Left cardiac atrium (tissue), 4 donors: ENCODE measurements around the gene ADPGK. TPM values are rescaled to one million over a fixed set of nuclear protein-coding genes. Genes with fewer than 3 reads are reported as not detected.

Source experiments
- ATAC-seq, 2 donors: fragments of 200-7000 bp; cut with Tn5 transposase; one replicate each; pipeline ENCODE4 v1.9.1; 2020; ENCODE audit warnings: mild to moderate bottlenecking in 2 of 2, moderate library complexity in 2 of 2
- DNase-seq: peaks from one replicate; pipeline ENCODE4 v3.0.0-alpha.2; 2020
- intact Hi-C, 2 donors: fragments of 100-400 bp; cut with DNase I; formaldehyde crosslinking; loops; one replicate each; pipeline versions ENCODE4 v1.14.1 to v1.15.1; 2022 to 2023
- total RNA-seq, 2 donors: library from RNA; stranded (reverse); fragmentation: NEBNext Ultra II Directional; extraction: Animal tissue kit (Norgen Biotek cat#: 25700); gene quantifications; one replicate each; pipeline ENCODE4 v1.2.1, GENCODE V29; 2021
- donor health status: DM: no; HTN: yes; CAD: no.
- donor health status: DM: no; HTN: yes; CAD: no; lungs with severe emphysema.
- donor health status: DM: yes; HTN: yes; CAD: no.
- donor health status: Dilated cardiomyopathy.

Gene ADPGK
- total RNA-seq, 2 donors from 2014 or later: 18.0 to 18.2 TPM

DNA sequence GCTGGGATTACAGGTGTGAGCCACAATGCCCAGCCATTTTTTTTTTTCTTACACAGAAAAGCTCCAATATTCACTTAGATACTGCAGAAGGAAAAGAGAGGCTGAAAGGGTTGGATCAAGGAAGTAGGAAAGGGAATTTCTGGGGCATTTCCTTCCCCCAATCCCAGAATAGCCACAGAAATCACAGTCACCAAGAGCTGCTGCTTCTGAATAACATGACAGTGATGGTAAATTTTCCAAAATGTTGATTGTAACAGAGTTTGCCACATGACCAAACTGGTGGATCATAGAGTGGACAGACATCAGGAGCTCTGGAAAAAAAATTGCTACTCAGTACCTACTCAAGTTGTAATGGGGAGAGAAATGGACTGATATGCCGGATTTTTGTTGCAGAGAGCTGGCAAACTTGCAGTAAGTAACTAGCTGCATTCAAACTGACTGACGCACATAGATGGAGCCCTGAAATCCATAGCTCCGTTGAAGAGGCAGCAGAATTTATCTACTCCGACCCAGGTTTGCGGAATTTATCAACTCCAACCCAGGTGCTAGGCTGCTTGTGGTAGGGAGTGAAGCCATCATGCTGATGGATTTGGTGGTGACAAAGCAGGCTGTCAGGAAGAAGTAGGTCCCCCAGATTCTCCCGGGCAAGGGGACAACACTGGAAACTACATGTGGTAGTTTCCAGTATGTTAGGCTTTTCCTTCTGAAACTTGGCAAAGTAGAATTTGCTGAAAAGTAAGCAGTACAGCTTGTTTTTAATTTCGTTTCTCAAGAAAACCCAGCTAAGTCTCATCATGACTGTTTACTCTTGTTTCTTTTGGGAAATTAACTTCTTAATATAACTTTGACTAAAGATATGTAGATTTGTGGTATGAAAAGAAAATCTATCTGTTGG, 10.5 kb upstream of the ADPGK start:
- DNase-seq: no peak
- intact Hi-C loops: no loop called here
- ATAC-seq: no peak

DNA sequence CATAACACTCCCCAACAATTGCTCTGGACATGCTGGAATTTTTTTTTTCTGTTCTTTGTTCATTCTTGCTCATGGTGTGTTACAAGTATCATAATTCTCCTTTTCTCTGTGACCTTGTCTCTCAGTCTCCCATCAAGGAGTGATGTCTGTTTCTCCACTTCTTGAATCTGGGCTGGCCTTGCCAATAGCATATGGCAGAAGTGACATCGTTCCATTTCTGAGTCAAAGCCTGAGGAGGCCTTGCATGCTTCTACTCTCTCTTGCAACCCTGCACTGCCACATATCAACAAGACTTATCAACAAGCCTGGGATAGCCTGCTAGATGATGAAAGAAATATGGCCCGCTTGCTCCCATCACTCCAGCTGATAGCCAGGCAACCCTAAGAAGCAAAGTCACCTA, 8.9 kb upstream of the ADPGK start:
- intact Hi-C loops: no loop called here
- no peak for DNase-seq
- no peak for ATAC-seq

DNA sequence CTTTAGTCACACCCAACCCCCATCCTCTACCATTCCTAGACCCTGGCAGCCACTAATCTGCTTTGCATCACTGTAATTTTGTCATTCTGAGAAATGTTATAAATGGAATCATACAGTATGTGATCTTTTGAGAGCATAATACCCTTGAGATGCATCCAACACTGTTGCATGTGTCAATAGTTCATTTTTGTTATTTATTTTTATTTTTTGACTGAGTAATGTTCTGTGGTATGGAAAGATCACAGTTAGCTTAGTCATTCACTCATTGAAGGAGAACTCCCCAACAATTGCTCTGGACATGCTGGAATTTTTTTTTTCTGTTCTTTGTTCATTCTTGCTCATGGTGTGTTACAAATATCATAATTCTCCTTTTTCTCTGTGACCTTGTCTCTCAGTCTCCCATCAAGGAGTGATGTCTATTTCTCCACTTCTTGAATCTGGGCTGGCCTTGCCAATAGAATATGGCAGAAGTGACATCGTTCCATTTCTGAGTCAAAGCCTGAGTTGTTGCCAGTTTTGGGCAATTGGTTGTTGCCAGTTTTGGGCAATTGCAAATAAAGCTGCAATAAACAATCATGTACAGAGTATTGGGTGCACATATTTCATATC, 6.8 kb upstream of the ADPGK start:
- intact Hi-C loops: no loop called here
- no peak for DNase-seq
- no peak for ATAC-seq

DNA sequence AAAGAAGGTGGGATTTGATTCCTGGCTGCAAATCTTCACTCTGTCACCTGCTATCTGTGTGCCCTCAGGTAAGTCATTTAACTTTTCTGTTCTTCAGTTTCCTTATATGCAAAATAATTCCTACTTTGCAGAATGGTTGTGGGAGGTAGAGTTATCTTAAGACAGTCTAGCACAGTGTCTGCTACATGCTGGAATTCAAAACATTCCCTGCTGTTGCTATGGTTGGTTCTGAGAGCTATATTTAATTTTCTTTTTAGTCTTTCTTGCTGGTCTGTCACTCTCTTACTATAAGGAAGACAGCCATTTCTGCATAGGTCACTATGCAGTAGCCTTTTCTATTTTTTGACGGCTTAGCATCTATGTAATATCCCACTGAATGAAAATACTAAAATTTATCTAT, 4.0 kb upstream of the ADPGK start:
- no peak for ATAC-seq

DNA sequence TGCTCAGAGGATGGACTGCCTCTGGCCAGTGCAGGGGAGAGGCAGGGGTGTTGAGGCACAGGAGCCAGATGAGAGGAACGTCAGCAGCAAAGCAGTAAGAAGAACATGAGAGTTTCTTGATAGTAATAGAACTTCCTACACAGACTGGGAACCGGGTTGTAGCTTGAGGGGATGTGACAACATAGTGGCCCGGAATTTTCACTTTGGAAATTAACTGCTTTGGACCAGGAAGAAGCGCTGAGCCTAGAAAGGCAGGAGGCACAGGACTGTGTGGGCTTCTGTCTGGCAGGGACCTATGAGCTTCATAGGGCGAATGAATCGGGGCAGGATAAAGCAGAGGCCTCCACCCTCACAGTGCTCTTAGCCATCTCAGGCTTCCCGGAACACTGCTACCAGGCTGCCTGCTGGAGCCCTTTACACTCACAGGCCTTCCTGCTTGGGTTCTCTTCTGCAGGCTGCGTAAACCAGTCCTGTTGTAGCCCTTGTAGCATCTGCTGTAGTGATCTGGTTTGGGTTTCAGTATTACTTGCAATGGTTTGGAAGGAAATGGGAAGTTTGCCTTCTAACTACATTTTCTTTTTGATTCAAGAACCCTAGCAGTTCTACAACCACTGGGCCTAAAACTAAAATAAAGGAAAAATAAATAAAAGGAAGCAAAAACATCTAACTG, 3.3 kb upstream of the ADPGK start:
- intact Hi-C loops: no loop called here

More for the DNA sequence above, 4.0 kb upstream of the ADPGK start:
- no peak for DNase-seq
- intact Hi-C loops: no loop called here

DNA sequence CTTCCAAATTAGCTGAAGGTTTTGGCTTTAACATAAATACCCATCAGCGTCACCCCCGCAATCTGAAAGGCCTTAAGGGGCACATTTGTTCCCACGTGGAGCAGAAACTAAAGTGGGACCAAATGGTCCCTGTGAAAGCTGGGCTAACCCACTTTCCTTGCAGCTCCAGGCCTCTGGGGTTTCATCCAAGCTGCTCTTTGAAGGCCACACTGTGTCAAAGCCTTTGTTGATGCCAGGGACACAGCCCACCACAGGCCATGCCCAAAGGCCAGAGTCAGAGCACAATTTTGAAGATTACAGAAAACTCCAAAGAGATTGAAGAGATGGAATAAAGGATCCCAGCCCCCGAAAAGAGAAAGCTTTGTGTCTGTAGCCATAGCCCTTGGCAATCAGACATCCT, 2.7 kb upstream of the ADPGK start:
- intact Hi-C loops: no loop called here

More for the DNA sequence above, 3.3 kb upstream of the ADPGK start:
- ATAC-seq: no peak
- no peak for DNase-seq

DNA sequence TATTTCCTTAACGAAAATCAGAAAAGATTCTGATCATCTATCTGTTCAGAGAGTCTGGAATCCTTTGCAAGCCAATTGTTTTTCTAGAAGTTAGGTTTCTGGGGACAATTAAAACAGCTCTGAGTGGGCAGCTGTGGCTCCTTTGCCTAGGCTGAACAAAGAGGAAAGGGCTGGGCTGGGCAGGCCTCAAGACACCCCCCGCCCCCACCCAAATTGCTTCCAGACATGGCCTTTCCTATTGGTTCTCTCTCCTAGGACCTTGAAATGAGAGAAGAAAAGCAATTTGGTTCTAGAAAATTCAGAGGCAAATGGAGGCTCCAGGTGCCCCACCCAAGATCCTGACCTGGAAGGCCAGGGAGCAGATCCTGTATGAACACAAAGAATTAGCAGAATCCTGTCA, 2.3 kb upstream of the ADPGK start:
- ATAC-seq: no peak
- intact Hi-C loops: no loop called here

More for the DNA sequence above, 2.7 kb upstream of the ADPGK start:
- no peak for DNase-seq
- no peak for ATAC-seq

DNA sequence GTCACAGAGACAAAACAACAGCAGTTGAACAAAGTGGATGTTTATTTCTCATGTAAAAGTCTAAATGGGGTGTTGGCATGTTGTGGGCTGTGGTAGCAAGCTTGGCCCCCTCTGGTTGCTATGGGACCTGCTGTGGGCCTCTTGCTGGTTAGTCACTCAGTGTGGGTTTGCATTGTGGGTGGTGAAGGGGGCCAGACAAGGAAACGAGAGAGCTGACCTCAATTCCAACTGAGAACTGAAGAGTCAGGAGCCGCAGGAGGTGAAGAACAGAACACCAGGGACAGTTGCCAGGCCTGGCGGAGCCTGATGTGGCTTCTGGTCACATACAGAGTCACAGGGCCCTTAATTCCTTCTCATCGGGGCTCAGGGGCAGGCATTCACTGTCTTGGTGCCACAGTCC, 1.9 kb upstream of the ADPGK start:
- ATAC-seq: no peak
- no peak for DNase-seq
- intact Hi-C loops: no loop called here

More for the DNA sequence above, 2.3 kb upstream of the ADPGK start:
- no peak for DNase-seq

DNA sequence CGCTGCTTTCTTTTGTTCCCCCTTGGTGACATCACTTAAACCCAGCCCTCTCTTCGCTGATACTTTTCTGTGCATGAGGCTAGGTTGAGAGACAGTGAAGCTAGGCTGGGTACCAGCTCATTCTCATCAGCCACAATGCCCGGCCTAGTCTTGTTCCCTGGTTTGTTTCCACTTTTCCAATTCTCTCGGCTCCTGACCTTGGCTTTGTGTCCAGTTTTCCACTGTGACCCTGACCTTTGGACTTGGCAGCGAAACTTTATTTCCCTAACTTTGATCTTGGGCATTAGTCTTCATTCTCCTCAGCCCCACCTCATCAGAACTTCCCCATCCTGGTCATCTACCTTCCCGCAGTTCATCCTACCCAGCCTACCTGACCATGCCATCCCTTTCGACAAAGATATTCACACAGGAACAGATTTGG, 908 bp upstream of the ADPGK start:
- no peak for DNase-seq
- intact Hi-C loops: no loop called here
- no peak for ATAC-seq

DNA sequence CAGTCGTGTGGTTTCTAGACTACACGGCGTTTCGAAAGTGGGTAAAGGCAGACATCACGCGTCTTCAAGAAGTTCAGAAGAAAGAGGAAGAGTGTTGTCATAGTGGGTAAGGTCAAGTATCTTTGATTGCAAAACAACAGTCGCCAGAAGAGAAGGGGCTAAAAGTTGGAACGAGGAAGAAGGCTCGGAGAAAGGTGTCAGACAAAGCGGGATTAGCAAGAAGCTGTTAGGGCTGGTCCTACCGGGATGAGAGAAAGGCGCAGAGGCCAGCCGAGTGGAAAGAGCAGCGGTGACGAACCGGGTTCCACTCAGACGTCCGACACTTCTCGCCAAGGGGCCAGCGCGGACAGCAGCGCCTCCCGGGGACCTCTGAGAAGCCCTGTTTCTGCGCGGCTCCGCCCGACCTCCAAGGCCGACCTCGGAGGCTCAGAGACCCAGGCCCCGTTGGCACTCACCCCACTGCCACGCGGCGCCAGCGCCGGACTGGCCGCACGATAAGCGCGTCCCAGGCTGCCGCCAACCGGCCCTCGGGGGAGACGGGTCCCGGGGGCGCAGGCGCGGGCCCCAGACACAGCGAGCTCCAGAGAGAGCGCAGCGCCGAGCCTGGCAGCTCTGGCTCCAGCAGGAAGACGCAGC, 436 bp downstream of the ADPGK start:
- peak; percentile 20 to 67 for ATAC-seq
- peak; percentile 64 for DNase-seq
- intact Hi-C loops: no loop called here

DNA sequence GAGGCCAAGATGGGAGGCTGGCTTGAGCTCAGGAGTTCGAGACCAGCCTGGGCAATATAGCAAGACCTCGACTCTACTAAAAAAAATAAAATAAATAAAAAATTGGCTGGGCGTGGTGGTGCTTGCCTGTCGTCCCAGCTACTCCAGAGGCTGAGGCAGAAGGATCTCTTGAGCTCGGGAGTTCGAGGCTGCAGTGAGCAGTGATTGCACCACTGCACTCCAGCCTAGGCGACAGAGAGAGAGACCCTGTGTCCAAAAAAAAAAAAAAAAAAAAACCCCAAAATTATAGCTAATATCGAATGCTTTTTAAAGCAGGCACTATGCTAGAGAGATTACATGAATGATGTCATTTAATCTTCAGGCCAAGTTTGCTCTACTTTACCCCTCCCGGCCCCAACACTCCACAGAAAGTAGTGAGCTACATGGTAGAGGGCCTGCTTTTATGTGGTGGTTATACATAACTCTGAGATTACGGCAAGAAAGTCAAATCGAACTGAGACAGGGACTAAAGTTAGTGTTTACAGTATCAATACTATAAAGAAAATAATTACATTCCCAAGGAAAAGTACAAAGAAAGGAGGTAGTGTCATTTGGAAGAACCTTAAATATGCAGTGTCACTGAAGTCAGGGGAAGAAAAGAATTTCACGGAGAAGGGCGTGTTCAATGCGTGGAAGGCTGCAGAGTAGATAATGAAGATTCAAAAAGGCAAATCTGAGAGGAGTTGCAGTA, 1.1 kb downstream of the ADPGK start:
- intact Hi-C loops: no loop called here
- ATAC-seq (no peak), DNase-seq (no peak)

DNA sequence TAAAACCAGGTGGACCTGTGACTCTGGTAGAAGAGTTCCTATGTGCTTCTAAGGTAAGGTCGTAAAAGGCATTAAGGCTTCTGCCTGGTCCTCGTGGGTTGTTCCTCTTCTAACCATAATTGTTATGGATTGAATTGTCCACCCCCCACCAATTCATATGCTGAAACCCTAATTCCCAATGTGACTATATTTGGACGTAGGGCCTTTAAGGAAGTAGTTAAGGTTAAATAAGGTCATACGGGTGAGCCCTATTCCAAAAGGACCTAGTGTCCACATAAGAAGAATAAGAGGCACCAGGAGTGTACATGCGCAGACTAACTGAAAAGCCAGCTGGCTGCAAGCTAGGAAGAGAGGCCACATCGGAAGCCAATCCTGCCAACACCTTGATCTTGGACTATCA, 1.9 kb downstream of the ADPGK start:
- intact Hi-C loops: no loop called here
- DNase-seq: no peak
- ATAC-seq: no peak

DNA sequence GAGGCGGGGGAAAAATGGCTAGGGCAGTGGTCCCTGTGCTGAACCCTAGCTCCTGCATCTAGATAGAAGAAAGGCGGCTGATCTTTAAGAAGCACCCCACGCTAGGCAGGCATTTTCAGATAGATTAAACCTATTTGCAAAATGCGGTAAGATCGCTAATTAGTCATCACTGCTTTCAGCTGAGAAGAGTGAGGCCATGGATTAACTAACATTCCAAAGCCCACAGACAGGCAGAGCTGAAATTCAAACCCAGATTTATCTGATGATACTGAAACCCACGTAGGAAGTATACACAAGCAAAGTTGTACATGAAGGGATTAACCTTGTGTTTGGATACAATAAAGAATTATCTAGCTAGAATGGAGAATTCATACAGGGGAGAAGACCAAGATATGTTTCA, 4.8 kb downstream of the ADPGK start:
- ATAC-seq (no peak), DNase-seq (no peak)
- intact Hi-C loops: no loop called here

DNA sequence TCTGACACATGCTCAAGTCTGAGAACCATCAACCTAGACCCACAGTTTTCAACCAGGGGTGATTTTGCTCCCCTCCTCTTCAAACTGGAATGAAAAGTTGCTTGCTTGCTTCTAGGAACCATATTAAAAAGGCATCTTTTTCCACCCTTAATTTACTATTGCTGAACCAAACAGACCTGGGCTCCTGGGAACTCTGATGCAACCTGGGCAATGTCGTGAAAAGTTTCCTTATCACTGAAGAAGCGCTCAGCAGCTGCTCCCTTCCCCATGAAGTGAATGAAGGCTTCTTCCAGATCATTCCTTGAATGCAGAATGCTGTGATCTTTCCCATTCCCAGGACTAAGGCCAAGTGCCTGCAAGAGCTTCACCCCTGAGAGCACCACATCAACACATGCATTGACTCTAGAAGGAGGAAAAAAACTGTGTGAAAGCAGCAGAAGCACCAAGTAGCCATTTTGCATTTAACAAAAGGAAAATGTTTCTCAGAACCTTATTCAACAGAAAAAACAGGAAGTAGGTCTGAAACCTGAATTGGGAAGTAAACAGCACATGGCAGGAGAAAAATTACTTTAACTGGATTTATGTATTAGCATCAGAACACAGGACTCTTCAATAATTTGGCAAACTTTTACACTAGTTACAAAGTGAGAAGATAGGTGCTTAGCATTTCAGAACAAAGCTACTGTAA, 8.7 kb downstream of the ADPGK start:
- DNase-seq: no peak
- intact Hi-C loops: no loop called here
- ATAC-seq: peak in 1 of 2 donors; percentile 3

DNA sequence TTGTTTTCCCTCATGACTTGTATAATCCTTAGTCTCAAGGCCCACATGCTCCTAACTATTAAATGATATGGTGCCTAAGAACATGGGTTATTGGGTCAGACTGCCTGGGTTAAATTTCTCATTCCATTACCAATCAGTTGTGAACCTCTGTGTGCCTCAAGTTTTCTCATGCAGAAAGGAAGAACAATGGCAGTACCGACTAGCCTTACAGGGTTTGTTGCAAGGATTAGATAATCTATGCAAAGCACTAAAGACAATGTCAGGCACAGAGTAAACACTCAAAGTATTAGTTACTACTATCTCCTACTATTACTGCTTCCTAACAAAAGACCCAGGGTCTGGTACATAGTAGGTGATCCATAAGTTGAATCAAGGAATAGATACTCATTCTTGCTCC, 12.2 kb downstream of the ADPGK start:
- intact Hi-C loops: no loop called here
- no peak for ATAC-seq

DNA sequence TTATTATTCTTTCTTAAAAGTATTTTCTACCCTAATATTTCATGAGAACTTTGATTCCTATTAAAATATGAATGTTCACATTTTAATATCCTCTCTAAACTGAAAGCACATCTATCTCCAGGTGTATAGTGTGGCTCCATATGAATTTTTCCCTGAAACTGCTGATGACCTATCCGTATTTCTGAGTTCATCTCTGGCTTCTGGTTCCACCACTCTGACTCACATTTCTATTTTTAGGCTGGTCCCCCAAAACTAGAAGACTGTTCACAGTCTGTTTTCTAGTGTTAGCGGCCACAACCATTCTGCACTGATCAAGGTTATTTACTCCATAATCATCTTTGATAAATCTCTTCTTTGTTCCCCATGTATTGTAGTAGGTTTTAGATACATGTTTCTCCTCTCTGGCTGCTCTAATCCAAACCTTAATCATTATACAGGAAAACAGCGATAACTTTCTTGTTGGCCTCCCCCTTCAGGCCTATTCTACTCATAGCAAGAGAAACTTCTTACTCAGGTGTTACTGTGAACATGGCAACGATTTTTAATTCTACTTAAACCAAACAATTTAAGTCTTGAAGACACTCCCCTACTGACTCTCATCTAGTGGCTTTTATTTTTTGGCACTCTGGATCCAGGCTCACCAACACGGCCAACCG, 12.8 kb downstream of the ADPGK start:
- ATAC-seq: no peak
- no peak for DNase-seq
- intact Hi-C loops: no loop called here

More for the DNA sequence above, 12.2 kb downstream of the ADPGK start:
- no peak for DNase-seq

DNA sequence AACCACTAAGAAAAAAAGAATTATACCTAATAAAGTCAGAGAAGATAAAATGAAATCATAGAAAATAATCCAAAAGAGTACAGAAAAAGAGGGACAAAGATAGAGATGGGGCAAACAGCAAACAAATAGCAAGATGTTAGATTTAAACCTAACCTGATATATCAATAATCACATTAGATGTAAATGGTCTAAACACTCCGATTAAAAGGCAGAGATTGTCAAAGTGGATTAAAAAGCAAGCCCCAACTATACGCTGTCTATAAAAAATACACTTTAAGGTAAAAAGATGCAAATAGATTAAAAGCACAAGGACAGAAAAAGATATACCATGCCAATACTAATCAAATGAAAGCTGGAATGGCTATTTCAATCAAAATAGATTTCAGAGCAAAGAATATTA, 16.8 kb downstream of the ADPGK start:
- no peak for ATAC-seq

DNA sequence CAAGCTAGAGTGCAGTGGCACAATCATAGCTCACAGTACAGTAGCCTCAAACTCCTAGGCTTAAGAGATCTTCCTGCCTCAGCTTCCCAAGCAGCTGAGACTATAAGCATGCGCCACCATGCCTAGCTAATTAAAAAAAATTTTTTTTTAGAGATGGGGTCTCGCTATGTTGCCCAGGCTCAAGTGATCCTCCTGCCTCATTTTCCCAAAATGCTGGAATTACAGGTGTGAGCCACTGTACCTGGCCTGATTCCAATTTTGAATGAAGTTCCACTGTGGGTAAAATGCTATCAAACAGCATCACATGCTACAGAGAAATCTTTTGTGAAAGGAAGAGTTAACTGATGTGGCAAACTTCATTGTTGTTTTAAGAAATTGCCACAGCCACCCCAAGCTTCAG, 17.5 kb downstream of the ADPGK start:
- DNase-seq (no peak), ATAC-seq (no peak)
- intact Hi-C loops: no loop called here

More for the DNA sequence above, 16.8 kb downstream of the ADPGK start:
- intact Hi-C loops: no loop called here
- no peak for DNase-seq
